ENCODE data around the gene OTUB2. TPM values are rescaled to one million over a fixed set of nuclear protein-coding genes. Genes with fewer than 3 reads are reported as not detected.
"Not testable (repeated sequence)": the region's sequence is repeated elsewhere in the genome, so short reads cannot be mapped to it uniquely, and the experiment has no call there.

Gene OTUB2
- total RNA-seq, 1 experiment from 2014 or later = 3.5 TPM

GRCh38 chr14:94059998-94060397 lies 33.9 kb downstream of the OTUB2 start:
- no peak for DNase-seq (ENCODE audit: low read depth, low spot score)
- in situ Hi-C loops (cut with HindIII; ENCODE audit: low pct_unique_long_range_greater_than_20kb, low sequenced_read_pairs) = no loop called here

GRCh38 chr14:94062344-94062940 lies 36.3 kb downstream of the OTUB2 start:
- in situ Hi-C loops (cut with HindIII; ENCODE audit: low pct_unique_long_range_greater_than_20kb, low sequenced_read_pairs) = no loop called here
- DNase-seq (ENCODE audit: low read depth, low spot score) = no peak

GRCh38 chr14:94066089-94066676 lies 40.0 kb downstream of the OTUB2 start:
- no peak for DNase-seq (ENCODE audit: low read depth, low spot score)
- in situ Hi-C loops (cut with HindIII; ENCODE audit: low pct_unique_long_range_greater_than_20kb, low sequenced_read_pairs) = no loop called here

- DNase-seq (ENCODE audit: low read depth, low spot score); in situ Hi-C loops (cut with HindIII; ENCODE audit: low pct_unique_long_range_greater_than_20kb, low sequenced_read_pairs): not testable (repeated sequence)
Measured at GRCh38 chr14:94072076-94072475, 45.9 kb downstream of the OTUB2 start.

GRCh38 chr14:94074534-94074933 lies 48.4 kb downstream of the OTUB2 start:
- DNase-seq (ENCODE audit: low read depth, low spot score) = no peak
- in situ Hi-C loops (cut with HindIII; ENCODE audit: low pct_unique_long_range_greater_than_20kb, low sequenced_read_pairs) = no loop called here

GRCh38 chr14:94075008-94075407 lies 48.9 kb downstream of the OTUB2 start:
- DNase-seq (ENCODE audit: low read depth, low spot score) = no peak
- in situ Hi-C loops (cut with HindIII; ENCODE audit: low pct_unique_long_range_greater_than_20kb, low sequenced_read_pairs) = no loop called here

GRCh38 chr14:94077111-94077821 lies 51.1 kb downstream of the OTUB2 start:
- no peak for DNase-seq (ENCODE audit: low read depth, low spot score)
- in situ Hi-C loops (cut with HindIII; ENCODE audit: low pct_unique_long_range_greater_than_20kb, low sequenced_read_pairs) = no loop called here

- no peak for DNase-seq (ENCODE audit: low read depth, low spot score)
- in situ Hi-C loops (cut with HindIII; ENCODE audit: low pct_unique_long_range_greater_than_20kb, low sequenced_read_pairs) = no loop called here
Measured at GRCh38 chr14:94077823-94078222, 51.7 kb downstream of the OTUB2 start.

- peak; percentile 48 for DNase-seq (ENCODE audit: low read depth, low spot score)
- in situ Hi-C loops (cut with HindIII; ENCODE audit: low pct_unique_long_range_greater_than_20kb, low sequenced_read_pairs) = no loop called here
Measured at GRCh38 chr14:94079891-94080620, 53.9 kb downstream of the OTUB2 start.

- in situ Hi-C loops (cut with HindIII; ENCODE audit: low pct_unique_long_range_greater_than_20kb, low sequenced_read_pairs) = no loop called here
- peak; percentile 91 for DNase-seq (ENCODE audit: low read depth, low spot score)
Measured at GRCh38 chr14:94080621-94081385, 54.7 kb downstream of the OTUB2 start, which contains the start of the genes DDX24 and IFI27L1. DDX24 (minus strand) TSS chr14:94081202; CDS start chr14:94079742, 1,460 bp downstream. IFI27L1 (plus strand) TSS chr14:94081310; CDS start chr14:94096938, 15,628 bp downstream.

- in situ Hi-C loops (cut with HindIII; ENCODE audit: low pct_unique_long_range_greater_than_20kb, low sequenced_read_pairs) = no loop called here
- no peak for DNase-seq (ENCODE audit: low read depth, low spot score)
Measured at GRCh38 chr14:94081386-94081820, 55.3 kb downstream of the OTUB2 start.

- DNase-seq (ENCODE audit: low read depth, low spot score) = no peak
- in situ Hi-C loops (cut with HindIII; ENCODE audit: low pct_unique_long_range_greater_than_20kb, low sequenced_read_pairs) = no loop called here
Measured at GRCh38 chr14:94087891-94088290, 61.8 kb downstream of the OTUB2 start.

- no peak for DNase-seq (ENCODE audit: low read depth, low spot score)
- in situ Hi-C loops (cut with HindIII; ENCODE audit: low pct_unique_long_range_greater_than_20kb, low sequenced_read_pairs) = no loop called here
Measured at GRCh38 chr14:94088516-94088915, 62.4 kb downstream of the OTUB2 start.

GRCh38 chr14:94089479-94089878 lies 63.3 kb downstream of the OTUB2 start:
- in situ Hi-C loops (cut with HindIII; ENCODE audit: low pct_unique_long_range_greater_than_20kb, low sequenced_read_pairs) = no loop called here
- no peak for DNase-seq (ENCODE audit: low read depth, low spot score)

- no peak for DNase-seq (ENCODE audit: low read depth, low spot score)
- in situ Hi-C loops (cut with HindIII; ENCODE audit: low pct_unique_long_range_greater_than_20kb, low sequenced_read_pairs) = no loop called here
Measured at GRCh38 chr14:94093418-94093817, 67.3 kb downstream of the OTUB2 start.

GRCh38 chr14:94097091-94097490 lies 71.0 kb downstream of the OTUB2 start:
- in situ Hi-C loops (cut with HindIII; ENCODE audit: low pct_unique_long_range_greater_than_20kb, low sequenced_read_pairs) = no loop called here
- no peak for DNase-seq (ENCODE audit: low read depth, low spot score)

Data from SK-MEL-5 (cell line).